IMR-90 (cell line): ENCODE results near the gene RAB20.

ENCODE experiments used
- BHLHE40 ChIP-seq: fragments of 150-350 bp; IDR thresholded peaks from 2 replicates; pipeline ENCODE4 v1.6.1; 2016; ENCODE audit warnings: mild to moderate bottlenecking, low read depth, low read length
- CEBPB ChIP-seq: IDR thresholded peaks from 2 replicates; pipeline ENCODE4 v1.6.1; 2012; ENCODE audit warnings: low read depth, low read length, improper control_type of control experiment
- CHD1 ChIP-seq: IDR thresholded peaks from 2 replicates; pipeline ENCODE4 v1.6.1; 2012; ENCODE audit warnings: low read depth, low read length, improper control_type of control experiment
- CTCF ChIP-seq: conservative IDR thresholded peaks from 2 replicates; pipeline ENCODE4 v1.5.1; 2012; ENCODE audit warnings: mild to moderate bottlenecking, low read depth, low read length, improper control_type of control experiment
- FOS ChIP-seq: fragments of 150-350 bp; IDR thresholded peaks from 2 replicates; pipeline ENCODE4 v1.6.1; 2016; ENCODE audit warnings: low read depth, low read length
- MAFK ChIP-seq: IDR thresholded peaks from 2 replicates; pipeline ENCODE4 v1.6.1; 2012; ENCODE audit warnings: low read depth, low read length, improper control_type of control experiment
- MAZ ChIP-seq: IDR thresholded peaks from 2 replicates; pipeline ENCODE4 v1.6.1; 2012; ENCODE audit warnings: low read depth, mild to moderate bottlenecking, low read length, improper control_type of control experiment, moderate library complexity, borderline replicate concordance
- MXI1 ChIP-seq: IDR thresholded peaks from 2 replicates; pipeline ENCODE4 v1.6.1; 2012; ENCODE audit warnings: low read depth, mild to moderate bottlenecking, low read length, moderate library complexity, borderline replicate concordance
- POLR2A ChIP-seq: IDR thresholded peaks from 2 replicates; pipeline ENCODE4 v1.6.1; 2012; ENCODE audit warnings: mild to moderate bottlenecking, low read depth, low read length
- RAD21 ChIP-seq: IDR thresholded peaks from 2 replicates; pipeline ENCODE4 v1.6.1; 2012; ENCODE audit warnings: low read length, improper control_type of control experiment
- RCOR1 ChIP-seq: IDR thresholded peaks from 2 replicates; pipeline ENCODE4 v1.6.1; 2012; ENCODE audit warnings: mild to moderate bottlenecking, low read length, improper control_type of control experiment; ENCODE audit not compliant: insufficient replicate concordance
- RFX5 ChIP-seq: IDR thresholded peaks from 2 replicates; pipeline ENCODE4 v1.8.0; 2012; ENCODE audit warnings: low read depth, mild to moderate bottlenecking, low read length, moderate library complexity
- SMC3 ChIP-seq: fragments of 150-350 bp; IDR thresholded peaks from 2 replicates; pipeline ENCODE4 v1.6.1; 2016; ENCODE audit warnings: low read depth, mild to moderate bottlenecking, antibody characterized with exemption, low read length, moderate library complexity
- USF2 ChIP-seq: fragments of 150-350 bp; IDR thresholded peaks from 2 replicates; pipeline ENCODE4 v1.6.1; 2017; ENCODE audit warnings: mild to moderate bottlenecking, antibody characterized with exemption, low read length, low read depth

- no peak for TF ChIP-seq CTCF
- no peak for TF ChIP-seq POLR2A
- TF ChIP-seq RAD21 = no peak
- no peak for TF ChIP-seq MAFK
- TF ChIP-seq USF2 = no peak
- TF ChIP-seq RCOR1 = no peak
- TF ChIP-seq FOS = no peak
- TF ChIP-seq MXI1 = no peak
- no peak for TF ChIP-seq CHD1
- TF ChIP-seq SMC3 = no peak
- no peak for TF ChIP-seq RFX5
- no peak for TF ChIP-seq CEBPB
- TF ChIP-seq BHLHE40 = no peak
- TF ChIP-seq MAZ = no peak
Observed at GRCh38 chr13:110607675-110608224, 46.2 kb upstream of the RAB20 start.
